HG03039 (cell line): Measurements from ENCODE around the gene TBC1D12.
A peak's percentile ranks its signal among the peaks of the same experiment; 100 is the strongest.
"Not testable (repeated sequence)": the region's sequence is repeated elsewhere in the genome, so short reads cannot be mapped to it uniquely, and the experiment has no call there.

Experiments
- ATAC-seq: cut with Tn5 transposase; IDR thresholded peaks from one replicate; pipeline ENCODE4 v1.9.1; 2021; ENCODE audit warnings: mild to moderate bottlenecking, moderate library complexity; ENCODE audit not compliant: unreplicated experiment

Gene TBC1D12

DNA sequence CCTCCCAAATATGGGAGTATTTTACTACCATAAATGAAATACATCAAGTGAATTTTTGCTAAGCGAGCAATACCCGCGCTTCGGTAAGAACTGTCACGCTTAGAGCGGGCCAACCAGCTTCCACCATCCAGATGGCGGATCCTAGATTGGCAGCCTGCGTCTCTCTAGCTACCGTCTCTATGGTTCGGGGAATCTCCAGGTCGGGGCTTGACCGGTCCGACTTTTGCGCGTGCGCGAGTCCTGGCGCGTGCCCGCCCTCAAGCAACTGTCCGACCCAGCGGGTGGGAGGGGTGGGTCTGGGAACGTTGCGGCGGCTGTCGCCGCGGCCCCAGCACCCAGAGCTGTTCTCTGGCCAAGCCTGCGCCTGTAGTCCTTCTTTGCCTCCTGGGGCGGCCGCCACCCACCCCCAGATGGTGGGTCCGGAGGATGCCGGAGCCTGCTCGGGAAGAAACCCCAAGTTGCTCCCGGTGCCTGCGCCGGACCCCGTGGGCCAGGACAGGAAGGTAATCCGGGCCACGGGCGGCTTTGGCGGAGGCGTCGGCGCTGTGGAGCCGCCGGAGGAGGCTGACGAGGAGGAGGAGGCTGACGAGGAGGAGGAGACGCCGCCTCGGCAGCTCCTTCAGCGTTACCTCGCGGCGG lies at the start of gene TBC1D12:
TSS of gene TBC1D12 (plus strand) at position 338 of the 639 bp plus-strand sequence. CDS start at position 411, 73 bp downstream.
- peak; percentile 60 for ATAC-seq

DNA sequence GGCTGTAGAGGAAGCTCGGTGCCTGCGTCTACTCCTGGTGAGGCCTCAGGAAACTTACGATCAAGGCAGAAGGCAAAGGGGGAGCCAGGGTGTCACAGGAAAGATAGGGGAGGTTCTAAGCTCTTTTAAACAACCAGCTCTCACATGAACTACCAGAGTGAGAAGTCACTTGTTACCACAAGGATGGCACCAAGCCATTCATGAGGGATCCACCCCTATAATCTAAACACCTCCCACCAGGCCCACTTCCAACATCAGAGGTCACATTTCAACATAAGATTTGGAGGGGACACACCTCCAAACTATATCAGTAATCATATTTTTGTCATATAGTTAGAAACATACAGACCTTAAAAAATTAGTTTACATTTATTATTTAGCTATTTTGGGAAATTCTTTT lies 49.0 kb upstream of the TBC1D12 start:
- no peak for ATAC-seq

DNA sequence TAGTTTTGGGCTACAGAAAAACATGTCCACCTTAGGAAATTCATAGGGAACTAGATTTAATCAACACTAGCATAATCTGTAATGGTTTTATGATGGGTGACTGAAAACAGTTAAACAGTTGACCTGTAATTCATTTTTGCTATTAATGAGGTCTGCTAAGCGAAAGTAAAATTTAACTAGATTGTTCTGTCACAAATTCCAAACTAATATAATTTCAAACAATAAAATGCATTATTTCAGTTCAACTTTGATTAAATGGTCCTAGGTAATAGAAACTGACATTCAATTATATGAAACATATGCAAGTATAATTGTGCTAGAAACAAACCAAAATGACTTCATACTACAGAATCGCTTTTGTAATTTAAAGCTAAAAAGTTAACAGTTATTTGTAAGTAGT lies 46.5 kb upstream of the TBC1D12 start:
- ATAC-seq = no peak

- no peak for ATAC-seq
Measured at GRCh38 chr10:94357193-94357592, 45.1 kb upstream of the TBC1D12 start.

DNA sequence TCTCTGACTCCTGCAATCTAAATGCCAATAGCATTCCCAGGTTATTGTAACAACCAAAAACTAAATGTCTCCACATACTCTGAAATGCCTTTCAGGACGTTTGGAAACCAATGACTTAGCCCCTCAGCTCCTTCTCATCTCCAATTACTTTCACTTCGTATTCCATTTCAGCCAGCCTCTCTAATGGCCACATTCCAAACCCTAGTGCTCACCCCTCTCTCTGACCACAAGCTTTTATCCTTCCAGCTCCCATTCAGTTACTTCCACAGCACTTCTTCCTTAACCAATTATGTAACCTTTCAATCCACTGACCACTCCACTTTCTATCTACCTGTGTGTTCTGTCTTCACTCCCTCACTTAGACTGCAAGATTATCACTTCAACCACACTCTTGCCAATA lies 43.9 kb upstream of the TBC1D12 start:
- ATAC-seq = no peak

- ATAC-seq = no peak
Measured at GRCh38 chr10:94361171-94361794, 41.1 kb upstream of the TBC1D12 start.

DNA sequence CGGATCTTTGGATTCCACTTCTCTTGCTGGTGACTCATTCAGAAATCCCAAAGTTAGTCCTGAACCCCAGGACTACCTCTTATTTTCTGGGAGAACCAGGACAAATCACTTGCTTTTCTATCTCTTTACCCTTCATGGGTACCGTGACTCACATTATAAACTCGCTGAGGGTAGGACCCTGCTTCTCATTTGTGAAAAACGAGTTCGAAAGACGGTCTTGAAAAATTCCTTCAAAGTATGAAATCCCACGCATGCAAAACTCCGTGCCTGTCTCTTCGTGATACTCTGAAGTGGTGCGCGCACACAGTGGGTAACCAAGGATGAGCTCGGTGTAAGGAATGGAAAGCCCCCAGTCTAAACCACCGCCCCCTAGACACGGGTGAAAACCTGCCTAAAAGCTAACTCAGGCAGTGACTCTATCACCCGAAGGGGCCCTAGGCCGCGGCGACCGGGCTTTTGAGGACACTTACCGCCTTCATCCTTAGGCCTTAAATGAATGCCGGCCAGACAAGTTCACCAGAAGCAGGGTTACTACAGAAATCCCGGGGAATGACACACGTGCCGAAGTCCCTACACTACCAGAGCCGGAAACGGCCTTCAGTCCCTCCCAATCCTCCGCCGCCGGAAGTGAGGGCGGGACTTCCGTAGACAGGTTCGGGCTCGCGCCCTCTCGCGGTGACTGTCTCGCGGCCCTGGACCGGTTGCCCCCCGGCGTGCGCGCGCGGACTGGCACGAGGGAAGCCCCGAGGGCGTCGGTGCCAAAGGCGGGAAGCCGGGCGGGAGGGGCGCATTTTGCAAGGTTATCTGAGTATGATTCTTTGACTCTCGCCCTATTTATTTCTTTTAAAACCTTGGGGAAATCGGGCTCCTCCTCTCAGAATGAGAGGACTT lies 39.7 kb upstream of the TBC1D12 start, which contains the start of gene NOC3L:
TSS of gene NOC3L (minus strand) at position 580 of the 891 bp plus-strand sequence. CDS start at position 479, 101 bp downstream.
- peak; percentile 99 for ATAC-seq

DNA sequence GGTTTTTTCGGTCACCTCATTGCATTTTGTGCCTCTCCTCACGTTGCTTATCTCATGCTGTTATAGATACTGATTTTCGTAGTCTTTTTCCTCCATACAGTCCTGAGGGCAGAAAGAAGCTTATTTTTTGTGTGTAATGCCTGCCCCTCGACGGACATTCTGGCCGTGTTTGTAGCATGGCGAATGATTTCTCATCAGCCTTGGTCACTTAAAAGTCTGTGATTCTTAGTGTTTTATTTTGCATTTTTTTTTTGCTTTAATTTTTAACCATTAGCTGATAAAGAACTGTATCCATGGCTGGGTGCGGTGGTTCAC lies 39.1 kb upstream of the TBC1D12 start:
- ATAC-seq = peak; percentile 8

- ATAC-seq = no peak
Measured at GRCh38 chr10:94364482-94364881, 37.9 kb upstream of the TBC1D12 start.

DNA sequence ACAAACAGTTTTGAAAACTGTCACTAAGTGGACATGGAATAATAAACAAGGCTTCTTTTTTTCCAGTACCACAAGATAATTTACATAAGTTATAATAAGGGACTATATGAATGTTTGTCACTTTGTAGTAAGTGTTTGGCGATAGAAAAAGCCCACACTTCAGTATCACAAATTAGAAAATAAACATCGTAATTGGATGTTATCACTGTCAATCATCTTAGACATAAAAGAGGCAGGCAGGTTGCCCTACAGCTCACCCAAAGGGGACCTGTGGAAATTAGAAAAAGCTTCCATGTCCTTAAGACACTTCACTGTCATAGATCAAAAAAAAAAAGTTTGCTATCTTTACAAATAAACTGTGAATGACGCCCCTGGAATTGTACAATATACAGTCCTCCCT lies 36.0 kb upstream of the TBC1D12 start:
- no peak for ATAC-seq

GRCh38 chr10:94370501-94370900 lies 31.8 kb upstream of the TBC1D12 start:
- ATAC-seq = no peak

GRCh38 chr10:94375374-94375773 lies 27.0 kb upstream of the TBC1D12 start:
- no peak for ATAC-seq

GRCh38 chr10:94376865-94377264 lies 25.5 kb upstream of the TBC1D12 start:
- no peak for ATAC-seq

DNA sequence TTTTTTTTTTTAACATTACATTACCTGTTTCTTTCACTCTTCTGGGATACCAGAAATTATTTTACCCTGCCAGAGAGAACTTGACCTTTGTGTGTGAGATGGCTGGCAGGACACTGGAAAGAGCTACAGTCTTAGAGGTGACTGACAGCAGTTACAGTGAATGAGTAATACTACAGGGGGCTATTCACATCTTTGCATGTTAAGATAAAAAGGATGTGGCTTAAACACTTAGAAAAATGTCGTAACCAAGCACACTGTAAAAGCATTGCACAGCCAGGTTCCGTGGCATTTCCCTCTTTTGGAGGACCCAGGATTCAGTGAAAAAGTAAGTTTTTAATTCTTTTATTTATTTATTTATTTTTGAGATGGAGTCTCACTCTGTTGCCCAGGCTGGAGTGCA lies 18.8 kb upstream of the TBC1D12 start:
- ATAC-seq = no peak

- ATAC-seq = not testable (repeated sequence)
Measured at GRCh38 chr10:94385733-94386132, 16.6 kb upstream of the TBC1D12 start.

GRCh38 chr10:94392117-94392516 lies 10.2 kb upstream of the TBC1D12 start:
- ATAC-seq = not testable (repeated sequence)

DNA sequence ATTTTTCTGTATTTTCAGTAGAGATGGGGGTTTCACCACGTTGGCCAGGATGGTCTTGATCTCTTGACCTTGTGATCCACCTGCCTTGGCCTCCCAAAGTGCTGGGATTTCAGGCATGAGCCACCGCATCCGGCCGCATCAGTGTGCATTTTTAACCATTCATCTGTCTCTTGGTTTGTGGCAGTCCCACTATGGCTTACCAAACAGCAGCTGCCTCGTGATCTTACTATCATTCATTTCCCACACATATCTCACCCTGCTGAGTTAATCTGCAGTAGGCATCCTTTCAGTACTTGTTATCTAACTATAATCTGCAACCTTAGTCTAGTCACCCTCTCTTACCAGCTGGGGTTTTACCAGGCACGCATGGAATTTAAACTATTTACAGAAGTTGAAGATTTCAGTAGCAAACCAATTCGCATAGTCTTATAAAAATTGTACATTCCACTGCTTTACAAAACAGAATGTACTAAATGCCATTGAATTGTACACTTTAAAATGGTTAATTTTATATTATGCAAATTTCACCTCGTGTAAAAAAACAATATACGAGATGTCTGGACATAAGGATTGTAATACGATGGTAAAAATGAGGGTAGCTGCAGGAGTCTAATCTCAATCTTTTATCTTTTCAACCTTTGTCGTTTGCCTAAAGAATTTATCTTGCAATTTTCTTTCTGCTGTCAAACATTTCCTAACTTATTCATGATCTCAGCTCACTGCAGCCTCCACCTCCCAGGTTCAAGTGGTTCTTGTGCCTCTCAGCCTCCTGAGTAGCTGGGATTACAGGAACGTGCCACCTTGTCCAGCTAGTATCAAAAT lies 4.6 kb upstream of the TBC1D12 start:
- no peak for ATAC-seq

- no peak for ATAC-seq
Measured at GRCh38 chr10:94398762-94399161, 3.6 kb upstream of the TBC1D12 start.

GRCh38 chr10:94402843-94403379 lies 570 bp downstream of the TBC1D12 start:
- ATAC-seq = no peak

DNA sequence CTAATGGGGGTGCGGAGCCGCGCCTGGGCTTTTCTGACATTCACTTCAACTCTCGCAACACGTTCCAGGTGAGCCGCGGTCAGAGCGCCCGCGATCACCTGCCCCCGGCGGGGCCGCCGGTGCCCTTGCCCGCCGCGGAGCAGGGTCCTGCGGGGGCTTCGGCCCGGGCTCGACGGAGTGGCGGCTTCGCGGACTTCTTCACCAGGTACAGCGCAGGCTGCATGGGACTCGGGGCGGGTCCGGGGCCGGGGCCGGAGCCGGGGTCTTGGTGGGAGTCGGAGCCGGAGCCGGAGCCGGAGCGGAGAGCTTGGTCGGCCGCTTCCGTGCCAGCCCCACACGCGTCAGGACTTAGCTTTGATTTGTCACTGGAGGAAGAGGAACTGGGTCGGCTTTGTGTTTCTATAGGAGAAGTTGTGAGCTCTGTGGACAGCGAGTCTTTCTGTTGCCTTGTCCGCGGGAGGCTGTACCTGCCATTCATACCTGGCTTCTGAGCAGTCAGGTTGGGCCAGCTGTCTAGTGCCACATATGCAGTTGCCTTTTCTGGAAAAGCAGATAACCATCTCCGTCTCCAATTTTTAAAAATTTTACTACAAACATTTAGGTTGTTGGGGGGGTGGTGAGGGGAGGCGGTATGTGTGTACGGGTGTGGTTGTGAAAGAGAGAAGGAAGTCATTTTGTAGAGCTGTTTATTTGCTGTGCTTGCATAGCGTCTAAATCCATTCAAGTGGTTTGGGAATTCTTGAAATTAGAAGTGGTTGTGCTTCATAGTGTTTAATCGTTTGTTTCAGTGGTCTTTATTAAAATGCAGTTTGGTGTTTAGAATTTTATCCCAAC lies 1.3 kb downstream of the TBC1D12 start:
- peak; percentile 52 for ATAC-seq
